NCI-H345 treated with DMSO at 0.1 percent for 48 hours (cell line): Measurements from ENCODE around the gene OLFM1.

ENCODE experiments used
- DNase-seq: peaks from one replicate; lab custom pipeline; 2025; ENCODE audit not compliant: unreplicated experiment; lab: John Stamatoyannopoulos, UW

The OLFM1 gene

DNA sequence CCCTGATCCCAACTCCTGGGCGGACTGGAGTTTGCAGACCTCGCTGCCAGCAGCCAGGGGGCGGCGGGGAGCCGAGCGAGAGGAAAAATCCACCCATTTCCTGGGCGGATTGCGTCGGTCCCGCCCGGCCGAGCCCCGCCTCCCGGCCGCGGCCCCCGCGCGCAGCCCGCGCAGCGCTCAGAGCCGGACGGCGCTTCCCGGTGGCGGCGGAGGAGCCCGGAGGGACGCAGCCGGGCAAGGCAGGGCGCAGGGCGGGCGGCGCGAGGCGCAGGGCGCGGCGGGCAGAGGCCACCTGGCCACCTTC lies at the start of gene OLFM1:
TSS of gene OLFM1 (plus strand) at position 180 of the 304 bp plus-strand sequence. CDS start 322 bp downstream, outside the sequence.
- peak; percentile 71 for DNase-seq

DNA sequence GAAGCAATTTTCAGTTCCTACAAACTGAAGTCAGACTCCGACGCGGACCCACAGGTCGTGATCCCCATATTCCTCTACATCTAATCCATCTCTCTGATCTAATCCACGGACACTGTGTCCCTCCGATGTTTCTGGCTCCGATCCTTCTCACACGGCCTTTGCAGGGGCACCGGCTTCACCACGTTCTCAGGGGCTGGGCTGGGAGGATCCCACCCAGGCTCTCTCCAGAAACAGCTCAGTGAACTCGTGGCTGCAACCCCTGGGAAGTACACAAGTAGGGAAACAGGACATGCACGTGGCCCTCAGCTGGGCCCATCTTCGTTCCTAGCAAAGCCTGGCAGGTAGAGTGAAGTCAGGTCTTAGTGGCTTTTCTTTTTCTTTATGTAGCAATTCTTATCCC lies 49.1 kb upstream of the OLFM1 start:
- DNase-seq = no peak

GRCh38 chr9:135038826-135039225 lies 48.6 kb upstream of the OLFM1 start:
- DNase-seq = no peak

DNA sequence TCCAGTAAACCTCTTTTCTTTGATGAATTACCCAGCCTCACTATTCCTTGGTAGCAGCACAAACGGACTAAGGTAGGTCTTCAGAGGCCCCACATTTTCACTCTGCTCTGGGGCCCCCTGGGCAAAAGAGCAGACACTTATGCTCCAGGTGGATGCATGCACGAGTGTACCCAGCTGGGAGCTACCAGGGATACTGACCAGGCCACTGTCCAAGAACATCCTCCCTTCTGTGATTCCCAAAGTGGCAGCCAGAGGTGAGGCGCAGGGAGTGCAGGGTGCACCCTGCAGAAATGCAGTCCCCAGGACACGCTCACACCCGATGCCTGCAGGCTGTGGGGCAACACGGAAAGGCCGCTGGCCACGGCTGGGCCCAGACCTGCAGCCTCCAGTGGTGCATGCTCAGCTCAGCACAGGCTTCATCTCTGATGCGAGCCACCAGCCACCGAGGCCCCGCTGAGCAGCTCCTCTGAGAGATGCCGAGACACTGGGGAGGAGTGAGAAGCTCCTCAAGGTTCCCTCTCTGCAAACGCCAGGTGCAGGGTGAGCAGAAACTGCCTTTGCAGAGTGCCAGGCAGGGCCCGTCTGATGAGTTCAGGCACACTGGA lies 48.1 kb upstream of the OLFM1 start:
- DNase-seq = no peak

DNA sequence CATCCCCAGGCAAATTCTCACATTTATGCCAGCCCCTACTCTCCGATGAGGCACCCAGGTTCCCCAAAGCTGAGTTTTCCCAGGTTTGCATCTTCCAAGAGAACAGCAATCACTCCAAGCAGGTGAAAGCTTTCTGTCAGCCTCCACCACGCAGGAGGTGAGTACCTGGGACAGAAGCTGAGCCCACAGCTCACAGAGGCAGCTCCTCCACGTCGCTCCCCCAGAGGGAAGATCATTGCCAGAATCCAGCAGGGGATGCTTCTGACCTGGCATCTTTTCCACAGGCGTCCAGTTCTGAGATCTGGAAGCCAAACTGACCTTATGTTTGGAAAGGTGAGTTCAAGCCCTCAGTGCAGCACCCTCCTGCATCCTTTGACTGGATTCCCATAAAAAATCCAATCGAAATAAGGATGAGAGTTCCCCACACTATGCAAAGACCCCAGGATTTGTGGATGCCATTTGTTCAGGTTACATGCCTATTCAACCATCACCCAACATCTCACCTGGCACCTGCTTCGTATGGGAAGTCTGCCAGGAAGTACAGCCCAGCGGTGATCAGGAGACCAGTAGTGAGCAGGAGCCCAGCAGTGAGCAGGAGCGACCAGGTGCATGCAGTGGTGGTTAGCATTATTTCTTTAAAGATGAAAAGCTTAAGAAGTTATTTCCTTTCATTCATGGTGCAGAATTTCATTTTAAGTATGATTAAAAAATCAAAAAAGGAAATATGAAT lies 47.4 kb upstream of the OLFM1 start:
- peak; percentile 35 for DNase-seq

DNA sequence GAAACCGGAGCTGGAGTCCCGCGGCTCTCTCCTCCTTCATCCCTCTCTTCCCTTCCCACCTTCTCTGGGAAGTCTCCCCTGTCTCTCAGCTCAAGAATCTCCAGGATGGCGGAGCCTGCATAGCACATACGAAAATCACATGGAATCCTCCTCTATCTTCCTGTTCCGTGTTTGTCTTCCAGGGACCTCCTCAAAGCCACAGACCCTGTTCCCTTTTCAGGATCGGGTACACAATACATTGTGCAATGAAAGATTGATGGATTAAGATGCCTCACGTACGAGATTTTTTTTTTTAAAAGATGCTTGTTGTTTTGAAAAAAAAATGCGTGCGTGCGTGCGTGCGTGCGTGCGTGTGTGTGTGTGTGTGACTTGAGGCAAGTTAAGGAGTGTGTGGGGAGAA lies 46.6 kb upstream of the OLFM1 start:
- no peak for DNase-seq

DNA sequence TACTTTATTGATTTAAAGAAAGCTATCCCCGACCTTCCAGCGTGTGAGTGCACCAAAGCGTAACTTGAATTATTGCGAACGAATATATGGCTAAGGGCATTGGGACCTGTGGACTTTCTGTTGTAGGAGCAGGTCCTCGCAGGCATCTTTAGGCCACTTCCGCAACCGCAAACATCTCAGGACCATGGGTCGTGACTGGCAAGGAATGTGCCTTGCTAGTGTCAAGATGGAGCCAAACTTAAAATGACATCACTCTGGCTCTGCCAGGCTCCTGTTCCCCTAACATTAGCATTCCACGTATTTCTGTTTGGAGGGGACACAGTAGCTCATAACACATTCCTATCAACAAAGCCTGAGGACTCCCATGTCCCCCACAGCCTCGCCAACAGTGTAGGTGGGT lies 44.1 kb upstream of the OLFM1 start:
- no peak for DNase-seq

DNA sequence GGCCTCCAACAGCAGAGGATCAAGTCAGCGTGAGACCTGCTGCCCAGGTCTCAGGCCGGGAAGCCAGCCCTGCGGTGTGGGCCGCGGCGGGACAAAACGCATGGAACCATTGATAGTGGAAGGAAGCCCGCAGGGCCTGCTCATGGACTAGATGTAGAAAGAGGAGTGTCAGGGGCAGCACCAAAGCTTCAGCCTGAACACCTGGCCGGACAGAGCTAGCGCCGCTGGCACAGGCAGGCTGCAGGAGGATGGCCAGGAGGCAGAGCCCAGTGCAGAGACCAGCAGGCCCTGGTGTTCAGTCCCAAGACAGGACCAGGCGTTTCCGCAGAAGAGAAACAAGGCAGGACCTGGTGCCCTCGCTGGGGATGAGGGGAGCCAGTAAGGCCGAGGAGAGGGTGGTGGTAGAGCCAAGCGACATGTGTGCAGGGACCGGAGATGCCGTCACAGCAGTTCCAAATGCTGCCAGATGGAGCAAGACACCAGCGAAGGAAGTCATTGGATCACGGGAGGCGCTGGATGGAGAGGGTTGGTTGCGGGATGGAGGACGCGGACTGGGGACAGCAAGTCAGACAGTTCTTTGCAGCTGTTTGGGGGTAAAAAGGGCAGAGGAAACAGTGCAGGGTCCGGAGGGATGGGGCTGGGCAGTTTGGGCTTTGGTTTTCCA lies 42.1 kb upstream of the OLFM1 start:
- no peak for DNase-seq

GRCh38 chr9:135045928-135046738 lies 41.3 kb upstream of the OLFM1 start:
- DNase-seq = no peak

DNA sequence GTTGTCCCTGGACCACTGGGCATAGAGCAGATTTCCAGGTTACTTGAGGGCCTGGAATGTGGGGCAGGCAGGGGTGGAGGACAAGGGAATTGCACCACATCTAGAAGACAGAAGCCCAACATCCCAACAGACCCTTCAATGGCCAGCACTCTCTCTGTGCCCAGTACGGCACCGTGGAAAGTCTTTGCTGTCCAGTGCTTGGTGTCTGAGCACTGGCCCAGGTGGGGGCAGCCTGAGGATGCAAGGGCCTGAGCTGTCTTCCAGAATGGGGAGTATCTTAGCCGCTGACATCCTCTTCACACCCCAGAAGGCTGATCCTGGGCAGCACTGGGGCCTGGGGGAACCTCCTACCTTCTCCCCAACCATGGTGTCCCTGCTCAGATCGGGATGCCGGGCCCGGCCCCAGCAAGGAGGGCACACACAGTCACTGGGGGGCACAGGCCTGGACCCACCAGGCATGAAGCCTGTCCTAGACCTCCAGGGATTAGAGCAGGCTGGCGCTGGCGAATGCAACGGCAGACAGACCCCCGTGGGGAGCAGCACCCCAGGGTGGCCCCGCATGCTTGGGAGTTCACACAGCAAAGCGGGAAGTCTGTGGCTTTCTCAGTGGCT lies 40.6 kb upstream of the OLFM1 start:
- no peak for DNase-seq

- DNase-seq = no peak
Measured at GRCh38 chr9:135047521-135047920, 39.9 kb upstream of the OLFM1 start.

GRCh38 chr9:135048046-135048757 lies 39.3 kb upstream of the OLFM1 start:
- DNase-seq = no peak

GRCh38 chr9:135048758-135049444 lies 38.6 kb upstream of the OLFM1 start:
- no peak for DNase-seq

DNA sequence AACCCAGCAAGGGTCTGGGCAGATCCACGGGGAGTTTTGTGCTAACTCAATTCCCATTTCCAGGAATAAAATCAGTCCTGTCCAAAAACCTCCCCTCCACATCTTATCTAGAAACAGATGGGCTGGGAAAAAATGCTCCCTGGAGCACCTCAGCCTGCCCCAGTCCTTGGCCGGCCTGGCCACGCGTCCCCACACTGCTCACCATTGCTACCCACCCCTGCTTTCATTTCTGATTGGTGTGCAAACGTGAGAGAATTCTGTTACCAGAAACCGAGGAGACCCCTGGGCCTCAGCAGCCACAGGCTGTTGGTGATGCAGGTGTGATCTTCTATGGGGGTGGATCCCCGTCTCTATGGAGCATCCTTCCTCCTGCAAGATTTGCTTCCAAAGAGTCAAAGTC lies 38.0 kb upstream of the OLFM1 start:
- no peak for DNase-seq

DNA sequence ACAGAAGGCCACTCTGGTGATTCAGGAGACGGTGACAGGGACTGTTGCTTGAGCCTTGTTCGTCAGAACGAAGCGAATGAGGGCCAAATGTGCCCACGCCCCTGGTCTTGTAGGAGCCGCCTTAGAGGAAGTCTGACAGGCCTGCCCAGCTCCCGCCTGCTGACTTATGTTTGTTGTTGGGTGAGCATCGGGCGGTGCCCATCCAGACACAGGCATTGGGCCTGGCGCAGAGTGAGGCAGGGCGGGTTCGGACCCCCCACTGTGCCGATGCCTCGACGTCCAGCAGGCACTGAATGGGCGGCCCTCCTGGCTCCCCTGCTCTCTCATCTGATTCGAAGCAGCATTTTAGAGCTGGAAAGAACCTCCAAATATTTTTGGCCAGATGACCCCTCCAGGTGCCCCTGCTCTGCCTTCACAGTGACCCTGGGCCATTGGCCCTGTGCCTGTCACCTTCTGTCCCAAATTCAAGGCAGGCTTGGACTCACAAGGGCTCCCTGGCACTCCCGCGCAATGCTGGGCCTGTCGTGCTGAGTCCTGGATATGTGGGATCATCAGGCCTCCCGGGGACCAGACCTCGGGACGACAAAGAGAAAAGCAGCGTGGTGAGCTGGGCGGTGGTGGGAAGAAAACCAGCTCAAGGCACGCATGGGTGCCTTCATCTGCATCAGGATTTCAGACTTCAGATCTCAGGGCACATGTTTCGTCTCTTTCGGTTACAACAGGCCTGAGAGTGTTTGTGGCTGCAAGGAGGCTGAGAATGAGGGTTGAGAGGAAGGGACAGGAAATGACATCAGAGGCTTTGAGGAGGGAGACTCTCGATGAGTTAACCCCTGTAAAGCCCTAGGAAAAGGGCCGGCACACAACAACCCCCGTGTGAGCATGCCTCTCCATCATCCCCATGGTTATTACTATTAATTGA lies 37.1 kb upstream of the OLFM1 start:
- no peak for DNase-seq

DNA sequence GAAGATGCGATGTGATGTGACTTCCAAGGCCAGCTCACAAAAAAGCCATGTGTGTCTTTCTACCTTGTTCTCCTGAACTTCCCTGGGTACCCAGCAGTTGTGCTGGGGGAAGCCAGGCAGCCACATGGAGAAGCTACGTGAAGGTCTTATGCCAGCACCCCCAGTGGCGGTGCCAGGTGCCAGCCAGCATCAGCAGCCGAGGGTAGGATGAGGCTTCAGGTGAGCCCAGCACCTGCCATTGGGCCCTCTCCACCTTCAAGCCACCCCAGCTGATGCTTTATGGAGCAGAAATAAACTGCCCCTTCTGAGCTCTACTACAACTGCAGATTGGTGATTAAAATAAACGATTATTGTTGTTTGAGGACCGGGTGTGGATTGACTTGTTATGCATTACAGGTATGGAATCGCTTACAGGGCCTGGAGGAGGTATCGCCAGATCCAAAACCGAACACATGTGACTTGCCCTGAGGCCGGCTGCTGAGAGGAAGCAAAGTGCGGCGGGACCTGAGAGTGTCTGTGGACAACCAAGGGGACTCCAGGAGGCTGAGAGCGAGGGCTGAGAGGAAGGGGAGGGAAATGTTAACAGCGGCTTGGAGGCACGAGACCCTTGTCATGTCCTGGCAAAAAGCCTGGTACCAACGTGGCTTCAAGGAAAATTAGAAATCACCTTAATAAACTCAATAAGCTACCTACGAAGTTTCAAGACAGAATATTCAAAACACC lies 36.0 kb upstream of the OLFM1 start:
- DNase-seq = no peak

DNA sequence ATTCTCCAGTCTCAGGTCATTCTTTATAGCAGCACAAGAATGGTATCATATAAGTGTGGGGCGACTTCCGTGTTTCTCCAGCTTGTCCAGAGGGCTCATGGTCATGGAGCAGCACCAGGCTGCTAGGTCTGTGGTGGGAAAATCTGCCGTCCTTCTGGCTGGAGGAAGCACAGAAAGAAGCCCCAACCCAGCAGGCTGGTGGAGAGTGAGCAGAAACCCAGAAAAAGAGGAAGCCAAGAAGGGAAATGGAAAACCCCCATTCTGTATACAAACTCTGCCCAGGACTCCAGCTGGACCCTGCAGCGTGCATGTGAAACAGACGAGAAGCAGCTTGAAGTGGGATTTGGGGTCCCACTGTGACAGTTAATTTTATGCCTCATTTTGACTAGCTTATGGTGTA lies 34.3 kb upstream of the OLFM1 start:
- no peak for DNase-seq

DNA sequence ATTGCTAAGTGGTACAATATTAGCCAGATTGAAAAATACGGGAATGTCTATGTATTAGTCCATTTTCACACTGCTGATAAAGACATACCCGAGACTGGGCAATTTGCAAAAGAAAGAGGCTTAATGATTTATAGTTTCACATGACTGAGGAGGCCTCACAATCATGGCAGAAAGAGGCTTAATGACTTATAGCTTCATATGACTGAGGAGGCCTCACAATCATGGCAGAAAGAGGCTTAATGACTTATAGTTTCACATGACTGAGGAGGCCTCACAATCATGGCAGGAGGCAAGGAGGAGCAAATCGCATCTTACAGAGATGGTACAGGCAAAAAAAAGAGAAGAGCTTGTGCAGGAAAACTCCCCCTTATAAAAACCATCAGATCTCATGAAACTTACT lies 32.3 kb upstream of the OLFM1 start:
- no peak for DNase-seq
